Renal pelvis (tissue), 4 donors: ENCODE results near the gene SPAG16. TPM values are rescaled to one million over a fixed set of nuclear protein-coding genes. Genes with fewer than 3 reads are reported as not detected.

Experiments
- DNase-seq: peaks from one replicate; pipeline ENCODE4 v3.0.0-alpha.2; 2013
- polyA plus RNA-seq, 3 donors: library from polyadenylated mRNA; unstranded; fragments of 120-200 nt; gene quantifications; one replicate each; pipeline ENCODE4 v1.2.1, GENCODE V29; 2013; ENCODE audit not compliant: insufficient read length in 3 of 3

Gene SPAG16
- polyA plus RNA-seq, 3 donors, result 57.2 to 69.5 (median 60.2) TPM

DNA sequence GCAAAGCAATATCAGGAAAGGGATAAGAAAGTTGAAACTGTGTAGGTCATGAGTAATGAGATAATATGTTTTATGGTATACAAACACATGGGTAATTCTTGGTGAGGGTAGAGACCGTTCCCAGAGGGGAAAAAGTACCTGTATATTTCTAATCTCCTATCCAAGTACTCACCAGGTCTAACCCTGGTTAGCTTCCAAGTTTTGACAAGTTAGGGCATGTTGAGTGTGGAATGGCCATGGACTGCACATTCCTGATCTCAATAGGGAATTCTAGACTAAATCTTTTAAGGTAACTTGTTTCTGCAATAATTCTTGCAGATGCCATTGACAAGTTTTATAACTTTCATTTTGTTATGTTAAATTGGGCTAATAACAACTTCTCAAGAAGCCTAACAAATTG is 216.6 kb downstream of the SPAG16 start:
- no peak for DNase-seq

DNA sequence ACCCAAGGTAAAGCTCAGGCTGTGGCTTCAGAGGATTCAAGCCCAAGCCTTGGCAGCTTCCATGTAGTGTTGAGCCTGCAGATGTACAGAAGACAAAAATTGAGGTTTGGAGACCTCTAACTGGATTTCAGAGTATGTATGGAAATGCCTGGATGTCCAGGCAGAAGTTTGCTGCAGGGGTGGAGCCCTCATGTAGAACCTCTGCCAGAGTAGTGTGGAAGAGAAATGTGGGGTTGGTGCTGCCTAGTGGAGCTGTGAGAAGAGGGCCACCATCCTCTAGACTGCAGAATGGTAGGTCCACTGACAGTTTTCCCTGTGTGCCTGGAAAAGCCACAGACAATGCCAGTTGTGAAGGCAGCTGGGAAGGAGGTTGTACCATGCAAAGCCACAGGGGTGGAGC is 239.9 kb downstream of the SPAG16 start:
- DNase-seq, result no peak

- no peak for DNase-seq
These were observed 253.3 kb downstream of the SPAG16 start for GRCh38 chr2:213537579-213537978.

DNA sequence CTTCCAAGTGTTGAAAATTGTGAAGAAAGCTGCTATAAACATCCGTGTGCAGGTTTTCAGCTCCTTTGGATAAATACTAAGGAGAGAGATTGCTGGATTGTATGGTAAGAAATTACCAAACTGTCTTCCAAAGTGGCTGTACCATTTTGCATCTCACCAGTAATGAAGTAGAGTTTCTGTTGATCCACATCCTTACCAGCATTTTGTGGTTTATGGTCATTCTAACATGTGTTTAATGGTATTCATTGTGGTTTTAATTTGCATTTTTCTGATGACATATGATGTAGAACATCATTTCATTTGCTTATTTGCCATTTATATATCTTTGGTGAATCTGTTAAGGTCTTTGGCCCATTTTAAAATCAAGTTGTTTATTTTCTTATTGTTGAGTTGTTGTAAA is 260.7 kb downstream of the SPAG16 start:
- no peak for DNase-seq

DNA sequence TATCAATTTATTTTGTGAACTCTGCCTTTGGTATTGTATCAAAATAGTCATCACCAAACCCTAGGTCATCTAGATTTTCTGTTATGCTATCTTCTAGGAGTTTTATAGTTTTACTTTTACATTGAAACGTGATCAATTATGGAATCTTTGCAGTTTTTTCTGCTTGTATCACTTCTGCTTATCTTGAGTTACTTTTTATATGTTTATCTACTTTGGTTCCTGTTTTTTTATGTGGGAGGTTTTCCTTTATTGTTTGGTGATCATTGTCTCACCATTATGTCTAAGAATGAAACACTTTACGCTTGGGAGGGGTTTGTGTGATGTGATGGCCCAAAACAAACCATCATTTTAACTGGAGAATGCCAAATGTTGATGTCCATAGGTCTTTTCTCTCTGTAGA is 261.2 kb downstream of the SPAG16 start:
- no peak for DNase-seq

GRCh38 chr2:213545964-213546475 is 261.8 kb downstream of the SPAG16 start:
- no peak for DNase-seq

DNA sequence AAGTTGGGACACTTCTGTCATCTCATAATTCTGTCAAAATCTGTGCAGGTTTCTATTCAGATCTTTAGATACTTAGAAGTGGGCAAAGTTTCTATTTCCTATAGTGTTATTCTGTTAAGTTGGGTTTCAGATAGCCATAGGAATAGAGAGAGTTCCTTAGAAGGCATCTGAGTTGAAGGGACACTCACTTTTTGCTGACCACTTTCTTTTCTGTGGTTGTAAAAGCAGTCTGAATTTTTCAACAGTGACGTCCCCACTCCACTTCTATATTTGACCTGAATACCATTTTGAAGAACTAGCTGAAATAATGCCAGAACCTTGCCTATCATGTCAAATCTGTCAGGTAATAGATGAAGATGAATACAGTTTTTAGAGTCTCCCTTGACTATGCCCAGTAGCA is 267.3 kb downstream of the SPAG16 start:
- no peak for DNase-seq

DNA sequence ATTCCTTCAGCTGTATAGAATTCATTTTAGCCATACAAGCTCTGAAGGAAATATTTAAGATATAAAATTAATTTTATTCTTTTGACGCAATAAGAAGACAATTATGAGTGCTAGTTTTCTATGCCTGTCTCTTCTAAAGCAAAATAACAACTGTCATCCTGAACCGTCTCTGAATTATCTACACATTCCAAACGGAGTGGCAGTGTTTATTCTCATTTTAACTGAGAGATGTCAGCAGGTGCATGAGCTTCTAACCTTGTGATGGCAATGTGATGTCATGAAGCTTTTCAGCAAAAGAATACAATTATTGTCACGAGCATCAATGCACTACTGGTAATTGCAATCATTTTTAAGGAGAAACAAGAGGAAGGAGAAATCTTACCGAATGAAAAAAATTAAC is 274.8 kb downstream of the SPAG16 start:
- no peak for DNase-seq

GRCh38 chr2:213561759-213562158 is 277.5 kb downstream of the SPAG16 start:
- DNase-seq, result no peak

DNA sequence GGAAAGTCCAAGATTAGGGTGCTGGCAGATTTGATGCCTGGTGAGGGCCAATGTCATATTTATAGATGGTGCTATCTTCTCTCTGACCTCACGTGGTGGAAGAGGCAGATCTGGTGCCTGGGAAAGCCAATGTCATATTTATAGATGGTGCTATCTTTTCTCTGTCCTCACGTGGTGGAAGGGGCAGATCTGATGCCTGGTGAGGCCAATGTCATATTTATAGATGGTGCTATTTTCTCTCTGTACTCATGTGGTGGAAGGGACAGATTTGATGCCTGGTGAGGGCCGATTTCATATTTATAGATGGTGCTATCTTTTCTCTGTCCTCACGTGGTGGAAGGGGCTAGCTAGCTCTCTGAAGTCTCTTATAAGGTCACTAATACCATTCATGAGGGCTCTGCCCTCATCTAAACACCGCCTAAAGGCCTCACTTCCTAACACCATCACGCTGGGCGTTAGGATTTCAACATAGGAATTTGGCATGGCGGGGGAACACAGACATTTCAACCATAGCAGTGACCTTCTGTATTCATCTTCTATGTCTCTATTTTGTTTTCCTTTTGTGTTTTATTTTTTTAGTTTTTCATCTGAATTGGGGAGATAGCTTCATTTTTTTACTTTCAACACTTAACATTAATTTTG is 278.4 kb downstream of the SPAG16 start:
- DNase-seq, result no peak

DNA sequence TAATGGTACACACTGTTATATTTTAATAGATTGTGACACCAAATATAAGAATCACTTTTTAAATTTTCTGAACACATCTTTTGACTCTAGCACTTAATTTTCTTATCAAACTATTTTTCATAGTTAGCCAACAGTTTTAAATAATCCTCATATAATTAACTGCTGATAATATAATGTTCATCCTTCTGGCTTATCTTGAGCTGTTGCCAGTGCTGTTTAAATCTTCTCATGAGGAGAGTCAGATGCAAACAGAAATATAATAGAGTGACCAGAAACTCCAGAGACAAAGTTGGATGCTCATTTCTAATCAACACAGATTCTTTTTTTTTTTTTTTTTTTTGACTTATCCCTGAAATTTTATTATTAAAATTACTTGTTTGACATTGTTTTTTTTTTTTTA is 282.6 kb downstream of the SPAG16 start:
- DNase-seq, result no peak

GRCh38 chr2:213609570-213610170 is 325.4 kb downstream of the SPAG16 start:
- DNase-seq, result no peak

DNA sequence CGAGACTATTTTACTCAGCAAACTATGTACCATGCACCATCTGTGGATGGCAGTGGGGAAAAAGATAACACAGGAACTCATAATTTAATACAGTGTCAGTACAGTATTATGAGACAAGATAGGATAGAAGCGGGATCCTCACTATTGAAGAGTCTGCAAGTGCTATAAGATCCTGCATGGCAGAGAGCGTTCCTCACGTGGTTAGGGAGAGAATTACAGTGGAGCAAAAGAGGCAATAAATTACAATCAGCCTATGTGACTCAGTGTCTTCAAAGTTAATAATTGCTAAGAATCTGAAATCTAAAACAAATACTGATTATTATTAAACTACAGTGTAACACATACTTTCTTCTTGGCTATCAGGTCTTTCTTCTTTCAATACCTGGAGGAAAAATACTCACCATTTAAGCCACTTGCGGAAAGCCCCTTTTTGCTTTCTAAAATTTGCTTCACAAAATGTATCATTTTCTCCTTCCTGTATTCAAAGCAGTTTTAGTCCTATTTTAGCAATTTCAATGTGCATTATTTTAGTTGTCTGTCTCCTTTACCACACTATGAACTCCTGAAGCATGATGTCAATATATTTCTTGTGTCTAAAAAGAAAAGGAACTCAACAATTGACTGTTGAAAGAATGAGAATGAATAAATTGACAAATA is 342.9 kb downstream of the SPAG16 start:
- no peak for DNase-seq

- no peak for DNase-seq
These were observed 343.7 kb downstream of the SPAG16 start for GRCh38 chr2:213627835-213628460.

- no peak for DNase-seq
These were observed 356.6 kb downstream of the SPAG16 start for GRCh38 chr2:213640738-213641425.

- no peak for DNase-seq
These were observed 360.7 kb downstream of the SPAG16 start for GRCh38 chr2:213644926-213645325.

DNA sequence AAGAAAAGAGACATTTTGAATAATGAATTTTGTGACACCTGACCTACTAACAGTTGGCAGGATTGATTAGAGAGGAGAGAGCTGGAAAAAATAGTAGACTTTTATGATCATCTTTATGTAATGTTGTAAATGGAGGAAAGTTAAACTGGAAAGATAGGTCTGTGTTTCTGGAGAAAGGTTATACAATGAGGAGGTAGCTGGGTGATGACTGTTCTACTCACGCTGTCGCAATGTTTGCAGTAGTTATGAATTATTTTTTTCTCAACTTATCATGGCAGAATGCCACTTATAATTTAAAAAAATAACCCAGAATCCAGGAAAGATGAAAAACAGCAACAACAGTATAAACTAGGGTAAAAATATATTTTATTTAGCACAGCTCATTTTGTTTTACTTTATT is 364.9 kb downstream of the SPAG16 start:
- no peak for DNase-seq

DNA sequence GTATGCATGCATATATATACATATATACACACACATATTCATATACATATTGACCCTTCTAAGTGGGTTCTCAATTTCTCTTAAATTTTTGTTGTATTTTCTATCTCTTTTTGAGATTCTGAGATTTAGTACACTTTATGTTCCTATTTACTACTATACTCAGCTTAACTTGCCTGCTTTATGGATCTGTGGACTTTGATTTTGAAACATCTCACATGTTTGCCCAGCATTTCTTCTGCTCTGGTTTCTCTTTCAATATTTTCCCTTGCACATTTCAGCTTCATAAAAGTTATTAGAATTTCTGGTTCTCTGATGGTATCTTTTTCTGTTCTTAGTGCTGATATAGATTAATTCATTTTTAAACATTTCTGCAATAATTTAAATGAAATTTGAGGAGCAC is 380.6 kb downstream of the SPAG16 start:
- DNase-seq, result no peak

- no peak for DNase-seq
These were observed 385.4 kb downstream of the SPAG16 start for GRCh38 chr2:213669657-213670056.

DNA sequence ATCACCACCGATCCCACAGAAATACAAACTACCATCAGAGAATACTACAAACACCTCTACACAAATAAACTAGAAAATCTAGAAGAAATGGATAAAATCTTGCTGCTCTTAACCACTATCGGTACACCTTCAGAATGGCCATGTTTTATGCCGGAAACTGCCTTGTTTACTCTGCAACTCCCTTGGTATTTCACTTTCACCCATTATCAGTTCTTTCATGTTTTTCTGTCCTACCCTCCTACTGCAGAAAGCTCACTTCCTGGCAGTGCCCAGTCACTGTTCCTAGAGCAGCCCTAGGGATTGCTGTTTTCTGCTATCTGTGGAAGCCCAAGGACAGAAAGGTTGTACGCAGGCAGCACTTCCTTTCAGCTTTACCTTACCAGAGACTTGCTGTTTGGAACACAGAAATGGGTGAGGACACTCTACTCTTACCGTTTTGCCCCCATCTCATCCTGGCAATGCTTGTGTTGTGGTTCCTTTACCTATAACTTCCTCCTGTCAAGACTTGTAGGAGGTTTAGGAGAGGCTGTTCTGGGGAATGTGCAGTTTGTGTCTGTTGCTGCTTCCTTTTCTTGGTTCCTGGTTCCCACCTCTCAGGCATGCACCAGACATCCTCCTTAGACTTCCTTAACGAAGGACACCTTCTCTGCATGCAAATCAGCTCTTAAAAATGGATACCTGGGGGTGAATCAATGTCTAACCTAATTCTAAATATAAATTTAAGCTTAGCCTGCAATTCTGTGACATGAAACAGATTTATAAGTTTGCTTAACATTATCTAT is 394.4 kb downstream of the SPAG16 start:
- no peak for DNase-seq

- DNase-seq, result no peak
These were observed 395.6 kb downstream of the SPAG16 start for GRCh38 chr2:213679894-213680293.
